Measurements from ENCODE around the gene MYO19.

MYO19 gene

GRCh38 chr17:36576793-36577192 is 42.1 kb upstream of the MYO19 start:
- Histone ChIP-seq H3K27ac (ENCODE audit: extremely low read depth, low read depth, low read length) (no peak overlapping the region), H3K4me1 (ENCODE audit: control insufficient read depth, insufficient read depth, low read length) (no peaks in the 10 kb centered on the region), H3K36me3 (ENCODE audit: control insufficient read depth in 2 of 2, insufficient read depth in 1 of 2, low read length in 2 of 2) (peaks cover 67 to 89% of the 10 kb centered on the region in 2 experiments), H3K9me3 (ENCODE audit: control insufficient read depth, insufficient read depth, low read depth, low read length) (no peaks in the 10 kb centered on the region), H3K4me3 (ENCODE audit: low read depth, low read length) (no peak overlapping the region)
- ChIA-PET CTCF (no interaction called here), POLR2A (interaction anchor here (0.6 kb wide), 1 partner anchor 32 kb away, joined by 4 read pairs; the partner anchor contains the start of gene GGNBP2)
- TF ChIP-seq YY1 (tag by site-specific recombination; IDR thresholded peaks at IDR 0.05) (no peak), HOXD13 (CRISPR knock-in tag; IDR thresholded peaks at IDR 0.05; ENCODE audit: borderline replicate concordance) (no peak), ZFP69B (tag by site-specific recombination; IDR thresholded peaks at IDR 0.05) (no peak), HOXC10 (CRISPR knock-in tag; IDR thresholded peaks at IDR 0.05) (no peak), GLI2 (tag by site-specific recombination; IDR thresholded peaks at IDR 0.05; ENCODE audit: borderline replicate concordance, low read depth) (no peak), PATZ1 (tag by site-specific recombination; IDR thresholded peaks at IDR 0.05) (no peak), ZNF76 (tag by site-specific recombination; IDR thresholded peaks at IDR 0.05; ENCODE audit: borderline replicate concordance, low read depth) (no peak), ZNF26 (tag by site-specific recombination; IDR thresholded peaks at IDR 0.05) (no peak), ZBTB17 (tag by site-specific recombination; IDR thresholded peaks at IDR 0.05) (no peak), OSR2 (tag by site-specific recombination; IDR thresholded peaks at IDR 0.05) (no peak), ZNF292 (tag by site-specific recombination; IDR thresholded peaks at IDR 0.05; ENCODE audit: borderline replicate concordance, low read depth) (no peak), ZNF664 (tag by site-specific recombination; IDR thresholded peaks at IDR 0.05) (no peak), ZNF18 (tag by site-specific recombination; IDR thresholded peaks at IDR 0.05) (no peak), ZNF555 (tag by site-specific recombination; conservative IDR thresholded peaks at IDR 0.05) (no peak)

- H3K27ac ChIP-seq (ENCODE audit: extremely low read depth, low read depth, low read length) = no peak overlapping the region
- POLR2A ChIA-PET = interaction anchor here (1.5 kb wide), 1 partner anchor 31 kb away, joined by 3 read pairs; no protein-coding TSS in a partner anchor
- no peaks in the 10 kb centered on the region for H3K4me1 ChIP-seq (ENCODE audit: control insufficient read depth, insufficient read depth, low read length)
- H3K36me3 ChIP-seq (ENCODE audit: control insufficient read depth in 2 of 2, insufficient read depth in 1 of 2, low read length in 2 of 2) = peaks cover 63 to 88% of the 10 kb centered on the region in 2 experiments
- H3K9me3 ChIP-seq (ENCODE audit: control insufficient read depth, insufficient read depth, low read depth, low read length) = no peaks in the 10 kb centered on the region
- CTCF ChIA-PET = no interaction called here
- no peak overlapping the region for H3K4me3 ChIP-seq (ENCODE audit: low read depth, low read length)
- TF ChIP-seq OSR2 (tag by site-specific recombination; IDR thresholded peaks at IDR 0.05) (no peak), IKZF3 (tag by site-specific recombination; IDR thresholded peaks at IDR 0.05) (no peak), CTCF (tag by site-specific recombination; IDR thresholded peaks at IDR 0.05) (no peak), BCL11A (tag by site-specific recombination; IDR thresholded peaks at IDR 0.05; ENCODE audit: low read depth) (no peak), ZNF416 (tag by site-specific recombination; IDR thresholded peaks at IDR 0.05) (no peak), ZNF473 (tag by site-specific recombination; IDR thresholded peaks at IDR 0.05) (no peak), ZNF701 (tag by site-specific recombination; IDR thresholded peaks at IDR 0.05) (no peak), ZNF596 (tag by site-specific recombination; IDR thresholded peaks at IDR 0.05) (no peak), ZNF19 (tag by site-specific recombination; IDR thresholded peaks at IDR 0.05; ENCODE audit: low read depth) (no peak), ZNF121 (tag by site-specific recombination; IDR thresholded peaks at IDR 0.05) (no peak), ZNF792 (tag by site-specific recombination; IDR thresholded peaks at IDR 0.05) (no peak), SETDB1 (IDR thresholded peaks at IDR 0.05; ENCODE audit: insufficient read length, low read length) (no peak), ZNF138 (tag by site-specific recombination; IDR thresholded peaks at IDR 0.05; ENCODE audit: borderline replicate concordance) (no peak), ZNF645 (tag by site-specific recombination; IDR thresholded peaks at IDR 0.05) (no peak), ZNF16 (tag by site-specific recombination; IDR thresholded peaks at IDR 0.05; ENCODE audit: low read depth) (no peak), MZF1 (tag by site-specific recombination; IDR thresholded peaks at IDR 0.05; ENCODE audit: borderline replicate concordance) (no peak), ZNF174 (tag by site-specific recombination; IDR thresholded peaks at IDR 0.05) (no peak)
Measured at GRCh38 chr17:36575028-36575427, 40.4 kb upstream of the MYO19 start.

All from HEK293 (cell line).